Central memory CD8-positive, alpha-beta T cell (primary cell): ENCODE measurements around the gene ZFYVE21.
"Not testable (repeated sequence)": the region's sequence is repeated elsewhere in the genome, so short reads cannot be mapped to it uniquely, and the experiment has no call there.

Experiments
- ATAC-seq: fragments of 150-1000 bp; cut with Tn5 transposase; replicated peaks from 2 replicates; pipeline ENCODE4 v1.10.0; 2022; ENCODE audit warnings: mild to moderate bottlenecking, moderate FRiP score, moderate number of reproducible peaks; ENCODE audit not compliant: poor library complexity, severe bottlenecking; ENCODE audit errors: extremely low read depth
- DNase-seq, 2 donors: peaks; one replicate each; pipeline ENCODE4 v3.0.0; 2021; ENCODE audit warnings: low spot score in 2 of 2
- H3K27ac Mint-ChIP-seq: one replicate; pipeline ENCODE4 v1.8.0; 2022; ENCODE audit warnings: low read depth, mild to moderate bottlenecking, moderate library complexity, mixed read lengths
- H3K27me3 Mint-ChIP-seq: one replicate; pipeline ENCODE4 v1.8.0; 2022; ENCODE audit warnings: mixed read lengths
- H3K36me3 Mint-ChIP-seq: one replicate; pipeline ENCODE4 v1.8.0; 2022; ENCODE audit warnings: mild to moderate bottlenecking, moderate library complexity, mixed read lengths; ENCODE audit not compliant: insufficient read depth
- H3K4me1 Mint-ChIP-seq: one replicate; pipeline ENCODE4 v1.8.0; 2022; ENCODE audit warnings: mixed read lengths
- H3K4me3 Mint-ChIP-seq: one replicate; pipeline ENCODE4 v1.8.0; 2022; ENCODE audit warnings: mild to moderate bottlenecking, moderate library complexity, mixed read lengths
- H3K9me3 Mint-ChIP-seq: one replicate; pipeline ENCODE4 v1.8.0; 2022; ENCODE audit warnings: mixed read lengths

ZFYVE21 gene

DNA sequence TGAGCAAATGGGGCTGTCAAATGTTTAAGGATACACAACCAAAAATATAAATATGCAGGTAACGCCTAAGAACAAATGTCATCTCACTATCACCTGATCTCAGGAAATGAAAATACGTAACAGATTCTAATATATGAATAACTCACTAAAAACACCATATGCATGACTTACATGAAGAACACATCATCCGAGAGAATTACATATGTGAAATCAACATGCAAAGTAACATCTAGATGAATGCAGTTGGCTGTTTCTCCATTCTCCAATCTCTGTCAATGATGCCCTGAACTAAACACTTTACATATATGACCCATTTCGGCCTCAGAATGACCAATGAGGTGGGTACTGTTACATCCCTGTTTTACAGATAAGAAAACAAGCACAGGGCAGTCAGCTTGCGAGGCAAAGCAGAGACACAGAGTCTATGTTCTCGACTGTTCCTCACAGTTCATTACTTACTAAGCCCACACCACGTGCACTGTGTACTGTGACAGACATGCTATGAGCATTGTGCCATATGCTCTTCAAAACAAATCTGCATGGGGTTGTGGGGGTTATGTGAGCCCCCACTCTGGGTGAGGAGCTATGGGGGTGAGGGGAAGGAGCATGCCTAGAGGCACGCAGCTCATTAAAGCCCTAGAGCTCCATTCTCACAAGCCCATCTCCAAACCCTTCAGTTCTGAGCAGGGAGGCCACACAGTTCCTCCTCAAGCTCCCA lies 42.6 kb downstream of the ZFYVE21 start:
- ATAC-seq (no peak), DNase-seq (no peak)
- Mint-ChIP-seq H3K4me1 (peaks cover 4% of the 10 kb centered on the region), H3K4me3 (no peak overlapping the region), H3K9me3 (no peaks in the 10 kb centered on the region), H3K27ac (no peak overlapping the region), H3K36me3 (peaks cover 4% of the 10 kb centered on the region), H3K27me3 (no peaks in the 10 kb centered on the region)

DNA sequence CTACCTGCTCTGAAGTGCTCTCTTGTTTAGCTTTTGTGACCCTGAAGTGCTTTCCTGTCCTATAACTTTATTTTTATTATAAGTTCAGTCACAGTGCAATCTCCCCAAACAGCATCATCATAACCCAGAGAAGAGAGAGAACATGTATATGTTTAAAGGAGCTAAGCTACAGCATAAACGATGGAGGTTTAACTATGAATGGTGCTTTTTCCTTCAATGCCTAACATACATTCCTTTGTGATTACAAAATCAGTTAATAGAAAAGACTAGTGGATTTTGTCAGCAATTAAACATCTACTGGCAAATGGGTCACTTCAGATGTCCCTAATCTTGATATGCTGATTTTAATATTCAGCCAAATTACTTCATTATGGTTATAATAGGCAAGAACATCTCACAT lies 46.4 kb downstream of the ZFYVE21 start:
- H3K4me3 Mint-ChIP-seq = no peak overlapping the region
- no peak overlapping the region for H3K27ac Mint-ChIP-seq
- ATAC-seq = no peak
- peaks cover 15% of the 10 kb centered on the region for H3K4me1 Mint-ChIP-seq
- DNase-seq = no peak
- no peaks in the 10 kb centered on the region for H3K9me3 Mint-ChIP-seq
- peaks cover 2% of the 10 kb centered on the region for H3K36me3 Mint-ChIP-seq
- no peaks in the 10 kb centered on the region for H3K27me3 Mint-ChIP-seq

DNA sequence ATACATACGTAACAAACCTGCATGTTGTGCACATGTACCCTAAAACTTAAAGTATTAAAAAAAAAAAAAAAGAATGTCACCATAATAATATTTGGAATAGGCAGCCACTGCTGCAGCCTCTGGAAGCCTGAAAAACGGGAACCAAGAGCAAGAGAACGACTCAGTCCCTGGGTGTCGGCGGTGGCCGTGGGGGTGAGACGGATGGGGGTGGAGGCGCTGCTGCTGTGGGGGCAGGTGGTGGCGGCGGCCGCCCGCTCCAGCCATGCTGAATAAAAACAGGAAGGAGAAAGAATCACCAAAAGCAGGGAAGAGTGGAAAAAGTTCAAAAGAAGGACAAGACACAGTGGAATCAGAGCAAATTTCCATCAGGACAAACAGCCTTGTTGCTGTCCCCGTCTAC lies 46.9 kb downstream of the ZFYVE21 start:
- Mint-ChIP-seq H3K4me3 (no peak overlapping the region), H3K27me3 (no peaks in the 10 kb centered on the region)

DNA sequence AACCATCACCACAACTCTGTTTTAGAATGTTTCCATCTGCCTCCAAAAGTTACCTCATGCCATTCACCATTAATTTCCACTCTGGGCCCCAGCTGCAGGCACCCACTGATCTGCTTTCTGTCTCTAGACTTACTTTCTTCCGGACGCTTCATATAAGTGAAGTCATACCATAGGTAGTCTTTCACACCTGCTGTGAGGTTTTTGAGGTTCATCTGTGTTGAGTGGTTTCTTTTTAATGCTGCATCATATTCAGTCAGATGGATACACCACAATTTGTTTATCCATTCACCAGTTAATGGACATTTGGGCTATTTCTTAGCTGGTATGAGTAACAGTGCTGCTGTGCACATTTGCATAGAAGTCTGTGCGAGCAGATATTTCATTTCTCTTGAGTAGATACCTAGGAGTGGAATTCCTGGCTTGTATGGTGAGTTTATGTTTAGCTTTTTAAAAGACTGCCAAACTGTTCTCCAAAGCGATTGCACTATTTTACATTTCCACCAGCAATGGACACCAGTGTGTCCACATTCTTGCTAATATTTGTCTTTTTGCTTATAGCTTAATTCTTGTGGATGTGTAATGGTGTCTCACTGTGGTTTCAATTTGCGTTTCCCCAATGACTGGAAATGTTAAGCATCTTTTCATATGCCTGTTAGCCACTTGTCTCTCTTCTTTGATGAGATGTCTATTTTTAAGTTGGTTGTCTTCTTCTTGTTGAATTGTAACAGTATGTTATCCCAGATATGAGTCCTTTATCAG lies 48.3 kb downstream of the ZFYVE21 start:
- H3K4me3 Mint-ChIP-seq = no peak overlapping the region
- peak overlapping the region; percentile 57 for H3K27ac Mint-ChIP-seq
- ATAC-seq (peak; percentile 65), DNase-seq (no peak)
- no peaks in the 10 kb centered on the region for H3K27me3 Mint-ChIP-seq
- no peaks in the 10 kb centered on the region for H3K9me3 Mint-ChIP-seq
- peaks cover 2% of the 10 kb centered on the region for H3K36me3 Mint-ChIP-seq
- H3K4me1 Mint-ChIP-seq = peaks cover 15% of the 10 kb centered on the region

More for the DNA sequence above, 46.9 kb downstream of the ZFYVE21 start:
- Mint-ChIP-seq H3K9me3 (no peaks in the 10 kb centered on the region), H3K36me3 (peaks cover 2% of the 10 kb centered on the region), H3K4me1 (peaks cover 15% of the 10 kb centered on the region), H3K27ac (no peak overlapping the region)
- ATAC-seq = no peak
- DNase-seq = no peak

DNA sequence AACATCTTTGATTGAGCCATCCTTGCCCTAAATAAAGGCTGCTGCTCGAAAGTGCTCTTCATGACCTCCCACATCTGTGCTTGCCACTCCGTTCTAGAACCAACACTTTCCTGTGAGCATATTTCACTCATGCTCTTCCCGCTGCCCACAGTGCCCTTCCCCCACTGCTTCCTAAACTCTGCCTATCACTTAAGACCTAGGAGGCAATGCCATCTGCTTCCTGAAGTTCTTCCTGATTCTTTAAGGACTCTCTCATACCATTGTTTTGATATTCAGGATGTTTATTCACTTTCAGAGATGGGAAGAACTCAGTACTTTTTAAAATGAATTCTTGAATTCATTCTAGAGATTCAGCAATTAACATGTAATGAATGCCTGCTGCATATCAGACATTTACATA lies 49.9 kb downstream of the ZFYVE21 start:
- ATAC-seq (no peak), DNase-seq (no peak)
- H3K27me3 Mint-ChIP-seq = no peaks in the 10 kb centered on the region
- H3K9me3 Mint-ChIP-seq = no peaks in the 10 kb centered on the region
- no peak overlapping the region for H3K4me3 Mint-ChIP-seq
- H3K27ac Mint-ChIP-seq = peak overlapping the region; percentile 27
- H3K4me1 Mint-ChIP-seq = peaks cover 13% of the 10 kb centered on the region
- peaks cover 3% of the 10 kb centered on the region for H3K36me3 Mint-ChIP-seq

DNA sequence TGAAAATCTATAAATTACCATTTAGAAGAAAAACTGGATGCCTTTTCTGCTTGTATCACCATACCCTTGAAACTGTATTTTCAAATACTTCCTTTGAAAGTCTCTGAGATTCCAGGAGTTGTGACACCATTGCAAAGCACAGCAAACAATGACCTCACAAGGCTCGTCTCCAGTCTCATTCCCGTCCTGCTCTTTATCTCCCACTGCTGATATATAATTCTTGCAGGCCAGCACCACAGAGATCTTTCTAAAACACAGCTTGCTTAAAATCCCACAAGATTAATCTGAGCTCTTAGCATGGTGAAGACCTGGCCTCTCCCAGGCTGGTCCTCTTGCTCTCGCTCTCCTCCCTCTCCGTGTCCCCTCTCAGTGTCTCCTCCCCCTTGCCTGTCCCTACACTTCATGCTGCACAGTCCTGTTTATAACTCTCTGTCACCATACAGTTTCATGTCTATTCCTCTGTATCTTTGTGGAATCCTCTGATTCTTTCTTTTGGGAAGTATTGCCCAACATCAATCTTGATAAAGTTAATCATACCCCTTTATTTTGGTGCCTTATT lies 51.8 kb downstream of the ZFYVE21 start:
- Mint-ChIP-seq H3K36me3 (peaks cover 3% of the 10 kb centered on the region), H3K4me3 (no peak overlapping the region), H3K27ac (no peak overlapping the region), H3K9me3 (no peaks in the 10 kb centered on the region), H3K27me3 (no peaks in the 10 kb centered on the region), H3K4me1 (peaks cover 11% of the 10 kb centered on the region)
- ATAC-seq (no peak), DNase-seq (no peak)

DNA sequence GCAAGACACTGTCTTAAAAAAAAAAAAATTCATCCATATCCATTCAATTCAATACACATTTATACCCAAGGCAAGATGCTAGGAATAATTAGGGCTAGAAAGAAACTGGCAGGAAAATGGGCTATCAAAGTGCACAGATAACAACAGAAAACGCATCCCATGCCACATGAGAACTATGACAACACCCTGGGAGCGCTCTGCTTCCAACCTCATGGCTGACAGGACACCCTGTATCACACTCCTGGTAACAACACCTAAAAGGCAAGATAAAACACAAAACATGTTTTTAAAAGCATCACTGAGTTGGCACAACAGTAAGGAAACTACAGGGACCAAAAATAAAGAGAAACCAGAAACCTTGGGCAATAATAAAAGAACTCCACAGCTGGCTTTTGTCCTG lies 54.9 kb downstream of the ZFYVE21 start:
- Mint-ChIP-seq H3K36me3 (peaks cover 5% of the 10 kb centered on the region), H3K27ac (no peak overlapping the region), H3K4me3 (no peak overlapping the region), H3K27me3 (no peaks in the 10 kb centered on the region), H3K9me3 (no peaks in the 10 kb centered on the region), H3K4me1 (no peaks in the 10 kb centered on the region)
- DNase-seq (no peak), ATAC-seq (no peak)

DNA sequence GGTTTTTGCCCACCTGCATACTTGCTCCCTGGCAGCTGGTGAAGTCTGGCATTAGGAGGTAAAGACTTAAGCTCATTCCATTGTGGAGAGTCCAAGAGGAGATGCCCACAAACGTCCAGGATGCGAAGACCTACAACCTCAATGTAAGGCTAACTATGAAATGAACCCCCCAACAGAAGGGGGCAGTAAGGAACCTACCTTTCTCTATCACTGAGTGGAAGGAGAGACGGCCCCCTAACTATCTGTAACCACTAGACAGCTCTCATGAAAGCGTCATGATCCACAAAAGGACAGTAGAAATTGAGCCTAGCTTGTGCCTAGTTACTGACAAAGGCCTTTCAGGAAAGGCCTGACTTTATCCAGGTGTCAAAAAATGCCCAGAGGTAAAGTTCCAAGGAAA lies 55.3 kb downstream of the ZFYVE21 start:
- no peaks in the 10 kb centered on the region for H3K9me3 Mint-ChIP-seq
- DNase-seq (no peak), ATAC-seq (no peak)
- H3K4me3 Mint-ChIP-seq = no peak overlapping the region
- H3K4me1 Mint-ChIP-seq = no peaks in the 10 kb centered on the region
- peaks cover 5% of the 10 kb centered on the region for H3K36me3 Mint-ChIP-seq
- no peaks in the 10 kb centered on the region for H3K27me3 Mint-ChIP-seq
- no peak overlapping the region for H3K27ac Mint-ChIP-seq

DNA sequence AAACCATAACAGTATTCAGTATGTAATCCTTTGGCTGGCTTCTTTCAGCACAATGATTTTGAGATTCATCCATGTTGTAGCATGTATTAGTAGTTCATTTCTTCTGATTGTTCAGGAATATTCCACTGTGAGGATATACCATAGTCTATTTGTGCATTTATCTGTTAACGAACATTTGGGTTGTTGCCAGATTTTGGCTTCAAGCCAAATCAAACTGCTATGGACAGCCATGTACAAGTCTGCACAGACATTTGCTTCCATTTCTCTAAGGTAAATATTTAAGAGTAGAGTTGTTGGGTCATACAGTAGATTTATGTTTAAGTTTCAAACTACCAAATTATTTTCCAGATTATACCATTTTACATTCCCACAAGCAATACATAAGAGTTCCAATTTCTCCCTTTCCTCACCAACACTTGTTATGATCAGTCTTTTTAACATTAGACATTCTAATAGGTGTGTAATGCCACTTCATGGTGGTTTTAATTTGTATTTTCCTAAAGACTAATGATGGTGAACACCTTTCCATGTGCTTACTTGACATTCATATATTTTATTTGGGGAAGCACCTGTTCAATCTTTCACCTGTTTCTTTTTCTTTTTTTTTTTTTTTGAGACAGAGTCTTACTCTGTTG lies 56.6 kb downstream of the ZFYVE21 start:
- ATAC-seq = no peak
- no peaks in the 10 kb centered on the region for H3K9me3 Mint-ChIP-seq
- DNase-seq = no peak
- no peaks in the 10 kb centered on the region for H3K27me3 Mint-ChIP-seq
- H3K36me3 Mint-ChIP-seq = peaks cover 5% of the 10 kb centered on the region
- no peaks in the 10 kb centered on the region for H3K4me1 Mint-ChIP-seq
- H3K4me3 Mint-ChIP-seq = no peak overlapping the region
- H3K27ac Mint-ChIP-seq = peak overlapping the region; percentile 36

DNA sequence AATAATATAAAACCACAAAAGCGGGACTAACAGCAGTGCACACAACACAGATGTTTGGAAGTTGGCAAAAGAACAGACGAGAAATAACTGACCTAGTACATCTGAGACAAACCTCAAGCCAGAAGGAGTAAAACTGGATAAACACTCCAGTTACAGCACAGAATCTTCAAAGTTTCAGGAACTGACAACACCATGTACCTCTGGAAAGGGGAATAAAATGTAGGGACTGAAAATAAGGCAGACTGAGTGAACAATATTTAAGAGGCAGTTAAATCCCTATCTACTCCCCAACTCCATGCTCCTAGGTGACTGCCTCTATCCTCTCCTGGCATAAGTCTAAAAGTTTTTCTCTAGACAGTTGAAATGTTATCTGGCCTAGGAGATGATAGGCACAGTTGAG lies 57.9 kb downstream of the ZFYVE21 start:
- DNase-seq = no peak
- Mint-ChIP-seq H3K27me3 (no peaks in the 10 kb centered on the region), H3K36me3 (peaks cover 8% of the 10 kb centered on the region), H3K27ac (peak overlapping the region; percentile 73), H3K4me1 (no peaks in the 10 kb centered on the region), H3K9me3 (no peaks in the 10 kb centered on the region), H3K4me3 (no peak overlapping the region)
- ATAC-seq = no peak

DNA sequence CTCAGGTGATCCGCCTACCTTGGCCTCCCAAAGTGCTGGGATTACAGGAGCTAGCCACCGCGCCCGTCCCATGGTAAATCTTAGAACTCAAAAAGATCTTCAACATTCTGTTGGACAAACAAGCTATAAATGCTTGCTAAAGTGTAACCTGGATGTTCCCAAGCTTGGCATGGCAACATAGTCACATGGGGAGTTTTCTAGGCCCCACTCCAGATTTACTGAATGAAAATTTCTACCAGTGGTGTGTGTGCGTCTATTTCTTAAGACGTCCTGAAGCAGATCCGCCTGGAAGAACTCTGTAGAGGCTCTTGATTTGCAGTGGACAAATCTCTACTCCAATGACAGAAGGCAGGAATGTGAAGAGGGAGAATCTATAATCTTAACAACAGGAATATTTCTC lies 59.9 kb downstream of the ZFYVE21 start:
- Mint-ChIP-seq H3K9me3 (no peaks in the 10 kb centered on the region), H3K4me1 (no peaks in the 10 kb centered on the region), H3K27ac (no peak overlapping the region), H3K4me3 (no peak overlapping the region), H3K36me3 (peaks cover 15% of the 10 kb centered on the region), H3K27me3 (no peaks in the 10 kb centered on the region)
- DNase-seq (no peak), ATAC-seq (no peak)

DNA sequence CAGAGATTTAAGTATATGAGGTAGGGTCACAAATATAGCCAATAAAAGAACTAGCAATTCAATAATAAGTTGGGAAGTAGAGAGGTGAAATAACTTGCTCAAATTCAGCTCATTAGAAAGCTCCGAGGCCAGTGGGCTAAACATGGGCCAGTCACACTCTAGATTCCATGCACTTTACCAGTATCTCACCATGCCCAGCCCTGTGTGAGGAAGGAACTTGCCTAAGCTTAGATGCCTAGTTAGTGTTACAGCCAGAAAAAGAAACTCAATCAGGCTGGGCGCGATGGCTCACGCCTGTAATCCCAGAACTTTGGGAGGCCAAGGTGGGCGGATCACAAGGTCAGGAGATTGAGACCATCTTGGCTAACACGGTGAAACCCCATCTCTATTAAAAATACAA lies 60.7 kb downstream of the ZFYVE21 start:
- not testable (repeated sequence) for H3K27me3 Mint-ChIP-seq, H3K4me3 Mint-ChIP-seq, H3K9me3 Mint-ChIP-seq, ATAC-seq, DNase-seq, H3K4me1 Mint-ChIP-seq, H3K27ac Mint-ChIP-seq
- H3K36me3 Mint-ChIP-seq = peaks cover 15% of the 10 kb centered on the region
